GM06990 (cell line): ENCODE results near the gene TPD52L3.

ENCODE experiments used
- DNase-seq: peaks from one replicate; pipeline ENCODE4 v3.0.0-alpha.2; 2011; ENCODE audit not compliant: insufficient read length; ENCODE audit errors: extremely low read depth
- H3K27me3 ChIP-seq: replicated peaks from 2 replicates; pipeline ENCODE4 v1.6.0; 2011; ENCODE audit warnings: low read length; ENCODE audit not compliant: control insufficient read depth, insufficient read depth
- H3K36me3 ChIP-seq: 2 replicates; pipeline ENCODE4 v1.5.1; 2011; ENCODE audit warnings: low read length; ENCODE audit not compliant: control insufficient read depth, insufficient read depth
- H3K4me3 ChIP-seq: replicated peaks from 2 replicates; pipeline ENCODE4 v1.5.1; 2011; ENCODE audit warnings: low read depth, mild to moderate bottlenecking, control low read depth, low read length
- TF ChIP-seq, protein P1 (sequence below): IDR thresholded peaks from 2 replicates; pipeline ENCODE4 v1.5.1; 2011; ENCODE audit warnings: low read length, control low read depth, mild to moderate bottlenecking, inconsistent platforms; ENCODE audit not compliant: insufficient read depth, poor library complexity, severe bottlenecking

Gene TPD52L3

DNA sequence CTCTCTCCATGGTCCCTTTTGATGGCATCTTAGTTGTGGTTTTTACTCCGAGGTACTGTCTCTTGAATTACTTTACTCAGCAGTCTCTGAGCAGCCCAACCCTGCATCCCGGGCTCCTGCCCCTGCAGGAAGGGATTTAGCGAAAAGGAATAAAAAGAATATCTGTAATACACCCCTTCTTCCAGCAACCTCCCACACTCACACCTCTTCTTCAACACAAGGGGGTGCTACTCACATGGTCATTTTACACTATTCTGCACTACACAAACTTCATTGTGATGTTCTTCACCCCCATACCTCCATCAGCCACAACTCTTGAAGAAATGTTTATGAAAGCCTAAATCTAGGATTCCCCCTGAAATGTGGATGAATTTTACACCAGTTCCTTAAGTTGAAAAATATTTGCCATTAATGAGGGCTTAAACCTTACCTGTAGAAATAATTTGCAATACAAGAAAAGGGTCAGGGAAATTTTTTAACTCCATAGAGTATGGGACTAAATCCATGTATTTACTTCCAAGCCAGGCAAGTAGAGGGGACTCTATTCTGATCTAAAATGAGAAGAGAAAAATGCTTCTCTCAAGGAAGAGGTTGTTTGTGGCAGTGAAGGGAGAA lies 26.0 kb downstream of the TPD52L3 start:
- Histone ChIP-seq H3K27me3 (no peaks in the 10 kb centered on the region), H3K4me3 (no peak overlapping the region), H3K36me3 (no peaks in the 10 kb centered on the region)
- peak; percentile 33 for DNase-seq
- TF ChIP-seq, protein P1, sequence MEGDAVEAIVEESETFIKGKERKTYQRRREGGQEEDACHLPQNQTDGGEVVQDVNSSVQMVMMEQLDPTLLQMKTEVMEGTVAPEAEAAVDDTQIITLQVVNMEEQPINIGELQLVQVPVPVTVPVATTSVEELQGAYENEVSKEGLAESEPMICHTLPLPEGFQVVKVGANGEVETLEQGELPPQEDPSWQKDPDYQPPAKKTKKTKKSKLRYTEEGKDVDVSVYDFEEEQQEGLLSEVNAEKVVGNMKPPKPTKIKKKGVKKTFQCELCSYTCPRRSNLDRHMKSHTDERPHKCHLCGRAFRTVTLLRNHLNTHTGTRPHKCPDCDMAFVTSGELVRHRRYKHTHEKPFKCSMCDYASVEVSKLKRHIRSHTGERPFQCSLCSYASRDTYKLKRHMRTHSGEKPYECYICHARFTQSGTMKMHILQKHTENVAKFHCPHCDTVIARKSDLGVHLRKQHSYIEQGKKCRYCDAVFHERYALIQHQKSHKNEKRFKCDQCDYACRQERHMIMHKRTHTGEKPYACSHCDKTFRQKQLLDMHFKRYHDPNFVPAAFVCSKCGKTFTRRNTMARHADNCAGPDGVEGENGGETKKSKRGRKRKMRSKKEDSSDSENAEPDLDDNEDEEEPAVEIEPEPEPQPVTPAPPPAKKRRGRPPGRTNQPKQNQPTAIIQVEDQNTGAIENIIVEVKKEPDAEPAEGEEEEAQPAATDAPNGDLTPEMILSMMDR, result peak; percentile 73

GRCh38 chr9:6355728-6356127 lies 27.6 kb downstream of the TPD52L3 start:
- no peak for DNase-seq
- TF ChIP-seq, protein P1, result no peak
- no peak overlapping the region for H3K4me3 ChIP-seq

DNA sequence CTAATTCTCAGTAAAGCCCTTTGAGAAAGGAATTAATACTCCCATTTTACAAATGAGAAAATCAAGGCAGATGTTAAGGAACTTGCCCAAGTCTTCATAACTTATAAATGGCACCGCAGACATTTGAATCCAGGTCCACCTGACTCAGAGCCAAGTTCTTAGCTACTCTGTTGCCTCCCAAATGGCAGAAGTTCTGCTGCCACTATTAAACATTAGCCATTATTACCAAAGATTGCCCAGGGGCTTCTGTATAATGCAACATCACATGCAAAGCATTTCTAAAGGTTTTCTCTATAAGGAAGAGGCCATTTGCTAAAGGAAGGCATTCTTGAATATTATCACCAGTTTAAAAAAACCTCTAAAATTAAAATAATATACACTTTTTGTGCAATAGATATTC lies 28.3 kb downstream of the TPD52L3 start:
- Histone ChIP-seq H3K27me3 (no peaks in the 10 kb centered on the region), H3K36me3 (no peaks in the 10 kb centered on the region), H3K4me3 (no peak overlapping the region)
- TF ChIP-seq, protein P1, result no peak
- no peak for DNase-seq

More at GRCh38 chr9:6355728-6356127, 27.6 kb downstream of the TPD52L3 start:
- H3K27me3 ChIP-seq, result no peaks in the 10 kb centered on the region
- H3K36me3 ChIP-seq, result no peaks in the 10 kb centered on the region

- H3K27me3 ChIP-seq, result no peaks in the 10 kb centered on the region
- H3K36me3 ChIP-seq, result no peaks in the 10 kb centered on the region
- no peak for DNase-seq
- TF ChIP-seq, protein P1, result no peak
- H3K4me3 ChIP-seq, result no peak overlapping the region
Measured at GRCh38 chr9:6356904-6357303, 28.7 kb downstream of the TPD52L3 start.

- Histone ChIP-seq H3K27me3 (no peaks in the 10 kb centered on the region), H3K36me3 (no peaks in the 10 kb centered on the region), H3K4me3 (no peak overlapping the region)
- no peak for DNase-seq
- TF ChIP-seq, protein P1, result no peak
Measured at GRCh38 chr9:6367128-6367890, 39.1 kb downstream of the TPD52L3 start.
